ENCODE measurements around the gene CCPG1.
"Not testable (repeated sequence)": the region's sequence is repeated elsewhere in the genome, so short reads cannot be mapped to it uniquely, and the experiment has no call there.

Gene CCPG1

DNA sequence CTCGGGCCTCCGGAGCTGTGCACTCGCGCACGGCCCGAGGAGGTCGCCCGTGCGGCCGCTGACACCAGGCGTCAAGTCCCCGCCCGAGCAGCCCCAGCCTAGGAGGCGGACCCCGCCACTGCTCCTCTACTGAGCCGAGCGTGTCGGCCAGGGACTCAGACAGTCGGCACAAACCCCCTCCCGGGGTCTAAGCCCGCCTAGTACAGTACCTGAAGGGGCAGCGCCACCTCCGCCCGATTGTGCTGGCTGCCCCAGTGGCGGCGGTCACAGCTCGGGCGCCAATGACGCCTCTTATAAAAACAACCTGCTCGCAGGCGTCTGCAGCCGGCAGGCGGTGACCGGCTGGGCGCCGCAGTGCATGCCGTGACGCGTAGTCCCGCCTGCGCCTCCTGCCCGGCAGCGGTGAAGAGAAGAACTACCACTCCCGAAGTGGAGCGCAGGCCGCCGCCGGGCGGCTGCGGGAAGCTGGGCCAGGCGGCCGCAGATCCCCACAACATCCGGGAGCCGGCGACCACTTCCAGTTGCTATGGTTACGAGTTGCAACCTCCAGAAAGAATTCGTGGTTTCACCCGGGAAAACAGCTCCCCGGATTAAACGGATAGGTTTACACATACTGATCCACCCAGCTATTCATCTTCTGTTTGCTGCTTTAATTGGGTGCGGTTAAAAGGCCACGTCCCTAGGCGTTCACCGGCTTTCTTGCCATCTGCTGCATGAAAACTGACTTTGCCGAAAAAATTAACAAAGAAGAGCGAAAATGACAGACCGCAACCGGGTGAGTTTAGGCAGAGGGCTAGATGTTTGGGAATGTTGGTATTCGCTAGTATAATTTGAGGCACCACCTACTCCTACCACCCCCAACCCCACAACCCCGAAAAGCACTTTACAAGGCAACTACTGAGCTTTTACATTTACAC is at the start of gene CCPG1, which contains the start of gene PIERCE2:
CCPG1 (minus strand) TSS at position 348 of the 917 bp plus-strand sequence. CDS start 18,935 bp downstream, outside the sequence.
PIERCE2 (plus strand) TSS at position 484 of the 917 bp plus-strand sequence; CDS start at position 758, 274 bp downstream.
- no peak for TF ChIP-seq ZNF274 (IDR thresholded peaks at IDR 0.05; ENCODE audit: low read depth, low read length)
- peak within 1 kb of the TSS; percentile 91 for H3K4me3 ChIP-seq (ENCODE audit: low read length)

DNA sequence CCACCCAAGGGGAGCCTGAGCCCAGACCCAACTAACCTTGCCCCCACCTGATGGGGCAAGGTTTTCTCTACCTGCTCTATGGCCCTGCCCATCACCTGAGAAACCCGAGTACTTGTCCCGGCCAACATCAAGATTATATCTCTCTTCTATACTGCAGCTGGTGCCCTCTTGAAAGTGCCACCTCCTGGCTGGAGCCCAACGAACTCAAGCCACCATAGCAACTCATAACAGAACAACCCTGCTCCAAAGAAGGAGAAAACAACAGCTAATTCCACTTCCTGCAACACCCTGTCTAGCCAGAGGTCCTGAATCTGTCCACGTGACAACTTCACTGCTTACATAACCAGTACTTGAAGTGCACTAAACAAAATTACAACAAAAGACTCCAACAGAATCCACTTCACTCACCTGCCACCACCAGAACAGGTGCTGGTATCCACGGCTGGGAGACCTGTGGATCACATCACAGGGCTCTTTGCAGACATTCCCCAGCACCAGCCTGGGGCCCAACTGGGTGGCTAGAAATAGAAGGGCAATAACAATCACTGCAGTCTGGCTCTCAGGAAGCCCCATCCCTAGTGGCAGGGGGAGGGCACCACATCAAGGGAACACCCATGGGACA is 49.4 kb upstream of the CCPG1 start:
- H3K4me3 ChIP-seq (ENCODE audit: low read length), result no peak overlapping the region
- no peak for TF ChIP-seq ZNF274 (IDR thresholded peaks at IDR 0.05; ENCODE audit: low read depth, low read length)

GRCh38 chr15:55447030-55447394 is 38.9 kb upstream of the CCPG1 start:
- H3K4me3 ChIP-seq (ENCODE audit: low read length), result not testable (repeated sequence)

DNA sequence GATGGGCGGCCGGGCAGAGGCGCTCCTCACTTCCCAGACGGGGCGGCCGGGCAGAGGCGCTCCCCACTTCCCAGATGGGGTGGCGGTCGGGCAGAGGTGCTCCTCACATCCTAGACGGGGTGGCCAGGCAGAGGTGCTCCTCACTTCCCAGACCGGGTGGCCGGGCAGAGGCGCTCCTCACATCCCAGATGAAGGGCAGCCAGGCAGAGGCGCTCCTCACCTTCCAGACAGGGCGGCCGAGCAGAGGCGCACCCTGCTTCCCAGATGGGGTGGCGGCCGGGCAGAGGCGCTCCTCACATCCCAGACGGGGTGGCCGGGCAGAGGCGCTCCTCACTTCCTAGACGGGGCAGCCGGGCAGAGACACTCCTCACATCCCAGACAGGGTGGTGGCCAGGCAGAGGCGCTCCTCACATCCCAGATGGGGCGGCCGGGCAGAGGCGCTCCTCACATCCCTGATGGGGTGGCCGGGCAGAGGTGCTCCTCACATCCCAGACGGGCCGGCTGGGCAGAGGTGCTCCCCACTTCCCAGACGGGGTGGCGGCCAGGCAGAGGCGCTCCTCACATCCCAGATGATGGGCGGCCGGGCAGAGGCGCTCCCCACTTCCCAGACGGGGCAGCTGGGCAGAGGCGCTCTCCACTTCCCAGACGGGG is 38.3 kb upstream of the CCPG1 start:
- H3K4me3 ChIP-seq (ENCODE audit: low read length), result not testable (repeated sequence)

DNA sequence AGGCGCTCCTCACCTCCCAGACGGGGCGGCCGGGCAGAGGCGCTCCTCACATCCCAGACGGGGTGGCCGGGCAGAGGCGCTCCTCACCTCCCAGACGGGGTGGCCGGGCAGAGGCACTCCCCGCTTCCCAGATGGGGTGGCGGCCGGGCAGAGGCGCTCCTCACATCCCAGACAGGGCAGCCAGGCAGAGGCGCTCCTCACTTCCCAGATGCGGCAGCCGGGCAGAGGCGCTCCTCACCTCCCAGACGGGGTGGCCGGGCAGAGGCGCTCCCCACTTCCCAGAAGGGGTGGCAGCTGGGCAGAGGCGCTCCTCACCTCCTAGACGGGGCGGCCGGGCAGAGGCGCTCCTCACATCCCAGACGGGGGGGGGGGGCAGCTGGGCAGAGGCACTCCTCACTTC is 37.8 kb upstream of the CCPG1 start:
- H3K4me3 ChIP-seq (ENCODE audit: low read length), result not testable (repeated sequence)

DNA sequence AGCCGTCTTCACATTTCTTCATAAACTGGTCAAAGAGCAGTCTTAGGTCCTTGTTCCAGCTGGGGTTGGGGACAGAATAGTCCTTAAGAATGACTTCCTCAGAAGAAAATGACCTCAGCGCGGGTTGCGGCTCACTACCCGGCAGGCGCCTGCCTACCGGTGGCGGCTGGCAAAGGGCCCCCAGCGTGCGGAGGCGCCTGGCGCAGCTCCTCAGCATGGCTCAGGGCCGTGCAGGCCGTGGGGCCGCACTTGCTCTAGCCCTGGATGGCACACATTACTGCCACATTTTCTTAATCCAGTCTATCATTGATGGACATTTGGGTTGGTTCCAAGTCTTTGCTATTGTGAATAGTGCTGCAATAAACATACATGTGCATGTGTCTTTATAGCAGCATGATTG is 35.0 kb upstream of the CCPG1 start:
- H3K4me3 ChIP-seq (ENCODE audit: low read length), result not testable (repeated sequence)

GRCh38 chr15:55434989-55435825 is 27.0 kb upstream of the CCPG1 start:
- no peak for TF ChIP-seq ZNF274 (IDR thresholded peaks at IDR 0.05; ENCODE audit: low read depth, low read length)

GRCh38 chr15:55422089-55422488 is 13.9 kb upstream of the CCPG1 start:
- H3K4me3 ChIP-seq (ENCODE audit: low read length), result no peak overlapping the region
- TF ChIP-seq ZNF274 (IDR thresholded peaks at IDR 0.05; ENCODE audit: low read depth, low read length), result no peak

More at GRCh38 chr15:55434989-55435825, 27.0 kb upstream of the CCPG1 start:
- no peak overlapping the region for H3K4me3 ChIP-seq (ENCODE audit: low read length)

- H3K4me3 ChIP-seq (ENCODE audit: low read length), result no peak overlapping the region
- TF ChIP-seq ZNF274 (IDR thresholded peaks at IDR 0.05; ENCODE audit: low read depth, low read length), result no peak
These were observed 12.2 kb upstream of the CCPG1 start for GRCh38 chr15:55420171-55420866.

- H3K4me3 ChIP-seq (ENCODE audit: low read length), result not testable (repeated sequence)
These were observed 9.5 kb upstream of the CCPG1 start for GRCh38 chr15:55417678-55418077.

DNA sequence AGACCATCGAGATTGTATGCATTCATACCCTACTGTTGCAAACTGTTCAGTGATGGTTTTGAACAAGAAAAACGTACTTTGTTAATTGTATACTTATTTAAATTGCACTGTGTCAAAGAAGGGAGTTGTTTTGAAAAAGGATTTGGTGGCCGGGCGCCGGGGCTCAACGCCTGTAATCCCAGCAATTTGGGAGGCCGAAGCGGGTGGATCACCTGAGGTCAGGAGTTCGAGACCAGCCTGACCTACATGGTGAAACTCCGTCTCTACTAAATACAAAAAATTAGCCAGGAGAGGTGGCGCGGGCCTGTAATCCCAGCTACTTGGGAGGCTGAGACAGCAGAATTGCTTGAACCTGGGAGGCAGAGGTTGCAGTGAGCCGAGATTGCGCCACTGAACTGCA is 817 bp upstream of the CCPG1 start:
- peak overlapping the region; percentile 81 for H3K4me3 ChIP-seq (ENCODE audit: low read length)

GRCh38 chr15:55407498-55408011 is 604 bp downstream of the CCPG1 start:
- peak overlapping the region; percentile 91 for H3K4me3 ChIP-seq (ENCODE audit: low read length)
- no peak for TF ChIP-seq ZNF274 (IDR thresholded peaks at IDR 0.05; ENCODE audit: low read depth, low read length)

DNA sequence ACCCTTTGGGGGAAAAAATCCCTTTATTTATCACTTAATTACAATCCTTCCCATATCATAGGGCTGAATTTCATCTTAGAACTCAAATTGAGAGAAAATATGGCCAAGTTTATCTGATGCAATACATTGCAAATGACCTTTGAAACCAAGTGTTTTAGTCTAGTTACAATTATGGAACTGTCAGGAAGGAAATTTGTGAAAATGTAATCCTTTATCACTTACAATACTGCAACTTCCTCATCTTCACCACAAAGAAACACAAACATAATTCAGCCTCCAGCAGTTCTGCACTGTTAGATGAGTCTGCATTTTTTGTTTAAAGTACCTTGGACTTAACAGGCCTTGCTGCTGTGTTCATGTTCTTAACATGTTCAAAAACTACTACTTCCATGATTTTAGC is 4.6 kb downstream of the CCPG1 start:
- H3K4me3 ChIP-seq (ENCODE audit: low read length), result no peak overlapping the region
- no peak for TF ChIP-seq ZNF274 (IDR thresholded peaks at IDR 0.05; ENCODE audit: low read depth, low read length)

DNA sequence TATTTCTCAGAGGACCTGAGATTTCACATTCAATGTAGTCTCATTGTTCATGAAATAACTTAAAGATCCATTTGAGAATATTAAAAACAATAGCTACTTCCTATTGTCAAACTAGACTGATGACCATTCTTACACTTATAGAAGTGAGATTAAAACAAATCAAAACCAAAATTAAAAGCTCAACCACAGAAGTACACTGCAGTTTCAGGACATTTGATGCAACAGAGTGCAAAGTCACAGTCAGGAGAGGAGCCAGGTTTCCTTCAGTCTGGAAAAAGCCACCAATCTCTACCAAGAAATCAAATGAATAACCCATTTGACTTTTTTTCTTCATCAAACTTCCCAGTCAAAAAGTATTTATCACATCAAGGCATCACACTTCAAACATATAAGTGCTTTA is 5.5 kb downstream of the CCPG1 start:
- TF ChIP-seq ZNF274 (IDR thresholded peaks at IDR 0.05; ENCODE audit: low read depth, low read length), result no peak
- no peak overlapping the region for H3K4me3 ChIP-seq (ENCODE audit: low read length)

Measured in GM08714 (cell line).